22Rv1 (cell line): ENCODE measurements around the gene MTURN.

ENCODE experiments used
- ZFX ChIP-seq: fragments of 450-650 bp; IDR thresholded peaks from 2 replicates; pipeline ENCODE4 v1.6.1; 2017; ENCODE audit warnings: antibody characterized with exemption, borderline replicate concordance
- TF ChIP-seq, protein P1 (sequence below): fragments of 450-650 bp; IDR thresholded peaks from 2 replicates; pipeline ENCODE4 v1.5.1; 2017; ENCODE audit warnings: mild to moderate bottlenecking

DNA sequence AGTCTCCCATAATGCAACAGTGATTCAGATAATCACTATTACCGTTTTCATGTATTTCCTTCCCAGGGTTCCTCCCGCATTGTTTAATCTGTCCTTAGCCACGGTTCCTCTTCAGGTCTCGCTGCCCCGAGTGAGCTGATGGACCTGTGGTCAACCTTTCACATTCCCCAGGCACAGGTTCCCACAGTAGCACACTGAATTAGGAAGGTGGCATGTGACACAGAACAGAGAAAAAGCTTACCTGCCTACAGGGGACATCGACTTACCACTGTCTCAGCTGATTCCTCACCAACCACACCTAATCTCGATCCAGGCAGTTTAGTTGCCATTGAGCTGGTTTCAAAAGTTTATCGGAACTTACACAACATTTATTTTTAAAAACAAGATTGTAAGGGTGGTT lies 72.2 kb downstream of the MTURN start:
- TF ChIP-seq, protein P1, sequence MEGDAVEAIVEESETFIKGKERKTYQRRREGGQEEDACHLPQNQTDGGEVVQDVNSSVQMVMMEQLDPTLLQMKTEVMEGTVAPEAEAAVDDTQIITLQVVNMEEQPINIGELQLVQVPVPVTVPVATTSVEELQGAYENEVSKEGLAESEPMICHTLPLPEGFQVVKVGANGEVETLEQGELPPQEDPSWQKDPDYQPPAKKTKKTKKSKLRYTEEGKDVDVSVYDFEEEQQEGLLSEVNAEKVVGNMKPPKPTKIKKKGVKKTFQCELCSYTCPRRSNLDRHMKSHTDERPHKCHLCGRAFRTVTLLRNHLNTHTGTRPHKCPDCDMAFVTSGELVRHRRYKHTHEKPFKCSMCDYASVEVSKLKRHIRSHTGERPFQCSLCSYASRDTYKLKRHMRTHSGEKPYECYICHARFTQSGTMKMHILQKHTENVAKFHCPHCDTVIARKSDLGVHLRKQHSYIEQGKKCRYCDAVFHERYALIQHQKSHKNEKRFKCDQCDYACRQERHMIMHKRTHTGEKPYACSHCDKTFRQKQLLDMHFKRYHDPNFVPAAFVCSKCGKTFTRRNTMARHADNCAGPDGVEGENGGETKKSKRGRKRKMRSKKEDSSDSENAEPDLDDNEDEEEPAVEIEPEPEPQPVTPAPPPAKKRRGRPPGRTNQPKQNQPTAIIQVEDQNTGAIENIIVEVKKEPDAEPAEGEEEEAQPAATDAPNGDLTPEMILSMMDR = no peak
- no peak for TF ChIP-seq ZFX
